GM23338 (cell line): ENCODE measurements around the gene RPH3AL.
"Not testable (repeated sequence)": the region's sequence is repeated elsewhere in the genome, so short reads cannot be mapped to it uniquely, and the experiment has no call there.

ENCODE experiments used
- CREB1 ChIP-seq: fragments of 250-450 bp; sonication (Bioruptor Pico); IDR thresholded peaks from 2 replicates; pipeline ENCODE4 v1.5.0; 2020; ENCODE audit warnings: low read depth, mild to moderate bottlenecking, moderate library complexity
- EZH2 ChIP-seq: fragments of 200-600 bp; sonication (generic); IDR thresholded peaks from one replicate; pipeline ENCODE4 v1.8.0; 2017; ENCODE audit warnings: antibody characterized with exemption, mild to moderate bottlenecking, low read depth; ENCODE audit not compliant: unreplicated experiment
- EZH2phosphoT487 ChIP-seq: fragments of 200-600 bp; sonication (generic); IDR thresholded peaks from one replicate; pipeline ENCODE4 v1.8.1; 2018; ENCODE audit warnings: antibody characterized with exemption; ENCODE audit not compliant: unreplicated experiment
- NANOG ChIP-seq: IDR thresholded peaks from 2 replicates; pipeline ENCODE4 v1.6.1; 2016; ENCODE audit warnings: antibody characterized with exemption, borderline replicate concordance
- POLR2AphosphoS5 ChIP-seq: IDR thresholded peaks from 2 replicates; pipeline ENCODE4 v1.6.1; 2016; ENCODE audit warnings: antibody characterized with exemption, low read depth
- STAT1 ChIP-seq: IDR thresholded peaks from one replicate; pipeline ENCODE4 v1.6.1; 2016; ENCODE audit warnings: antibody characterized with exemption; ENCODE audit not compliant: unreplicated experiment
- ZNF114 ChIP-seq: fragments of 250-450 bp; sonication (Bioruptor Pico); IDR thresholded peaks from 2 replicates; pipeline ENCODE4 v1.5.0; 2020; ENCODE audit warnings: mild to moderate bottlenecking, moderate library complexity
- TF ChIP-seq, protein P1 (sequence below), 2 experiments: fragments of 200-600 bp in 1 of 2; sonication (generic) in 1 of 2; conservative IDR thresholded peaks; 2 replicates each; pipeline versions ENCODE4 v1.5.1 to v1.6.1; 2016 to 2017; ENCODE audit warnings: antibody characterized with exemption in 2 of 2, low read depth in 2 of 2, mild to moderate bottlenecking in 2 of 2, moderate library complexity in 1 of 2
- TF ChIP-seq, protein P2 (sequence below): IDR thresholded peaks from one replicate; pipeline ENCODE4 v1.6.1; 2018; ENCODE audit warnings: antibody characterized with exemption; ENCODE audit not compliant: unreplicated experiment
- TF ChIP-seq, protein P3 (sequence below): IDR thresholded peaks from 2 replicates; pipeline ENCODE4 v1.6.1; 2016; ENCODE audit warnings: antibody characterized with exemption

GRCh38 chr17:317070-317469 lies 35.5 kb downstream of the RPH3AL start:
- TF ChIP-seq, protein P1, sequence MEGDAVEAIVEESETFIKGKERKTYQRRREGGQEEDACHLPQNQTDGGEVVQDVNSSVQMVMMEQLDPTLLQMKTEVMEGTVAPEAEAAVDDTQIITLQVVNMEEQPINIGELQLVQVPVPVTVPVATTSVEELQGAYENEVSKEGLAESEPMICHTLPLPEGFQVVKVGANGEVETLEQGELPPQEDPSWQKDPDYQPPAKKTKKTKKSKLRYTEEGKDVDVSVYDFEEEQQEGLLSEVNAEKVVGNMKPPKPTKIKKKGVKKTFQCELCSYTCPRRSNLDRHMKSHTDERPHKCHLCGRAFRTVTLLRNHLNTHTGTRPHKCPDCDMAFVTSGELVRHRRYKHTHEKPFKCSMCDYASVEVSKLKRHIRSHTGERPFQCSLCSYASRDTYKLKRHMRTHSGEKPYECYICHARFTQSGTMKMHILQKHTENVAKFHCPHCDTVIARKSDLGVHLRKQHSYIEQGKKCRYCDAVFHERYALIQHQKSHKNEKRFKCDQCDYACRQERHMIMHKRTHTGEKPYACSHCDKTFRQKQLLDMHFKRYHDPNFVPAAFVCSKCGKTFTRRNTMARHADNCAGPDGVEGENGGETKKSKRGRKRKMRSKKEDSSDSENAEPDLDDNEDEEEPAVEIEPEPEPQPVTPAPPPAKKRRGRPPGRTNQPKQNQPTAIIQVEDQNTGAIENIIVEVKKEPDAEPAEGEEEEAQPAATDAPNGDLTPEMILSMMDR (conservative IDR thresholded peaks at IDR 0.05; ENCODE audit: low read depth in 2 of 2) = not testable (repeated sequence)
- not testable (repeated sequence) for TF ChIP-seq EZH2phosphoT487; POLR2AphosphoS5; STAT1; EZH2; ZNF114 (CRISPR knock-in tag); CREB1; NANOG
- TF ChIP-seq, protein P2, sequence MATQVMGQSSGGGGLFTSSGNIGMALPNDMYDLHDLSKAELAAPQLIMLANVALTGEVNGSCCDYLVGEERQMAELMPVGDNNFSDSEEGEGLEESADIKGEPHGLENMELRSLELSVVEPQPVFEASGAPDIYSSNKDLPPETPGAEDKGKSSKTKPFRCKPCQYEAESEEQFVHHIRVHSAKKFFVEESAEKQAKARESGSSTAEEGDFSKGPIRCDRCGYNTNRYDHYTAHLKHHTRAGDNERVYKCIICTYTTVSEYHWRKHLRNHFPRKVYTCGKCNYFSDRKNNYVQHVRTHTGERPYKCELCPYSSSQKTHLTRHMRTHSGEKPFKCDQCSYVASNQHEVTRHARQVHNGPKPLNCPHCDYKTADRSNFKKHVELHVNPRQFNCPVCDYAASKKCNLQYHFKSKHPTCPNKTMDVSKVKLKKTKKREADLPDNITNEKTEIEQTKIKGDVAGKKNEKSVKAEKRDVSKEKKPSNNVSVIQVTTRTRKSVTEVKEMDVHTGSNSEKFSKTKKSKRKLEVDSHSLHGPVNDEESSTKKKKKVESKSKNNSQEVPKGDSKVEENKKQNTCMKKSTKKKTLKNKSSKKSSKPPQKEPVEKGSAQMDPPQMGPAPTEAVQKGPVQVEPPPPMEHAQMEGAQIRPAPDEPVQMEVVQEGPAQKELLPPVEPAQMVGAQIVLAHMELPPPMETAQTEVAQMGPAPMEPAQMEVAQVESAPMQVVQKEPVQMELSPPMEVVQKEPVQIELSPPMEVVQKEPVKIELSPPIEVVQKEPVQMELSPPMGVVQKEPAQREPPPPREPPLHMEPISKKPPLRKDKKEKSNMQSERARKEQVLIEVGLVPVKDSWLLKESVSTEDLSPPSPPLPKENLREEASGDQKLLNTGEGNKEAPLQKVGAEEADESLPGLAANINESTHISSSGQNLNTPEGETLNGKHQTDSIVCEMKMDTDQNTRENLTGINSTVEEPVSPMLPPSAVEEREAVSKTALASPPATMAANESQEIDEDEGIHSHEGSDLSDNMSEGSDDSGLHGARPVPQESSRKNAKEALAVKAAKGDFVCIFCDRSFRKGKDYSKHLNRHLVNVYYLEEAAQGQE = not testable (repeated sequence)
- TF ChIP-seq, protein P3, sequence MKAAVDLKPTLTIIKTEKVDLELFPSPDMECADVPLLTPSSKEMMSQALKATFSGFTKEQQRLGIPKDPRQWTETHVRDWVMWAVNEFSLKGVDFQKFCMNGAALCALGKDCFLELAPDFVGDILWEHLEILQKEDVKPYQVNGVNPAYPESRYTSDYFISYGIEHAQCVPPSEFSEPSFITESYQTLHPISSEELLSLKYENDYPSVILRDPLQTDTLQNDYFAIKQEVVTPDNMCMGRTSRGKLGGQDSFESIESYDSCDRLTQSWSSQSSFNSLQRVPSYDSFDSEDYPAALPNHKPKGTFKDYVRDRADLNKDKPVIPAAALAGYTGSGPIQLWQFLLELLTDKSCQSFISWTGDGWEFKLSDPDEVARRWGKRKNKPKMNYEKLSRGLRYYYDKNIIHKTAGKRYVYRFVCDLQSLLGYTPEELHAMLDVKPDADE = not testable (repeated sequence)
